GM21786 (cell line): Measurements from ENCODE around the gene TIMM13.
A peak's percentile ranks its signal among the peaks of the same experiment; 100 is the strongest.
"Not testable (repeated sequence)": the region's sequence is repeated elsewhere in the genome, so short reads cannot be mapped to it uniquely, and the experiment has no call there.

ENCODE experiments used
- ATAC-seq: cut with Tn5 transposase; IDR thresholded peaks from one replicate; pipeline ENCODE4 v1.9.1; 2021; ENCODE audit not compliant: unreplicated experiment

TIMM13 gene

GRCh38 chr19:2432131-2432848 is 4.9 kb upstream of the TIMM13 start:
- no peak for ATAC-seq

GRCh38 chr19:2431318-2432055 is 4.1 kb upstream of the TIMM13 start:
- no peak for ATAC-seq

- ATAC-seq, result no peak
Measured at GRCh38 chr19:2429917-2430535, 2.6 kb upstream of the TIMM13 start.

GRCh38 chr19:2428756-2429711 is 1.6 kb upstream of the TIMM13 start:
- no peak for ATAC-seq

GRCh38 chr19:2428321-2428690 is 920 bp upstream of the TIMM13 start:
- ATAC-seq, result no peak

- peak; percentile 8 for ATAC-seq
Measured at GRCh38 chr19:2426611-2427428, 566 bp downstream of the TIMM13 start.

GRCh38 chr19:2425622-2426581 is 1.5 kb downstream of the TIMM13 start:
- ATAC-seq, result no peak

- no peak for ATAC-seq
Measured at GRCh38 chr19:2424686-2425621, 2.4 kb downstream of the TIMM13 start.

GRCh38 chr19:2423915-2424685 is 3.3 kb downstream of the TIMM13 start:
- no peak for ATAC-seq

GRCh38 chr19:2423071-2423914 is 4.1 kb downstream of the TIMM13 start:
- no peak for ATAC-seq

GRCh38 chr19:2421581-2422306 is 5.6 kb downstream of the TIMM13 start:
- ATAC-seq, result no peak

GRCh38 chr19:2420490-2420889 is 6.9 kb downstream of the TIMM13 start:
- ATAC-seq, result no peak

- no peak for ATAC-seq
Measured at GRCh38 chr19:2419754-2420153, 7.6 kb downstream of the TIMM13 start.

GRCh38 chr19:2417881-2418406 is 9.4 kb downstream of the TIMM13 start:
- ATAC-seq, result no peak

- ATAC-seq, result not testable (repeated sequence)
Measured at GRCh38 chr19:2417436-2417835, 9.9 kb downstream of the TIMM13 start.
